GM12878 (cell line): ENCODE results near the gene TKTL1. TPM values are rescaled to one million over a fixed set of nuclear protein-coding genes. Genes with fewer than 3 reads are reported as not detected.
A peak's percentile ranks its signal among the peaks of the same experiment; 100 is the strongest.

ENCODE experiments used
- ATAC-seq: fragments of 200-7000 bp; cut with Tn5 transposase; 3 replicates; pipeline ENCODE4 v1.9.1; 2020; ENCODE audit warnings: mild to moderate bottlenecking, moderate library complexity
- BruUV-seq: library from RNA; stranded (reverse); fragments of 400-500 nt; replicated peaks from 2 replicates; lab custom pipeline; 2021; lab: Mats Ljungman, UMichigan
- CTCF ChIA-PET: fragments of 300-600 bp; sonication (Branson Sonifier 250); formaldehyde crosslinking; extraction: SDS; loops from one replicate; lab custom pipeline; 2021; ENCODE audit warnings: inconsistent platforms; lab: Yijun Ruan, JAX
- POLR2A ChIA-PET: fragments of 350-600 bp; formaldehyde crosslinking; extraction: SDS; loops from one replicate; lab custom pipeline; 2021; ENCODE audit warnings: inconsistent platforms; lab: Charles Lee
- RAD21 ChIA-PET: fragments of 300-600 bp; sonication (Branson Sonifier 250); formaldehyde crosslinking; loops from one replicate; lab custom pipeline; 2023; ENCODE audit warnings: antibody characterized with exemption; ENCODE audit not compliant: unreplicated experiment; lab: Charles Lee
- SMC1A ChIA-PET: fragments of 300-600 bp; sonication (Branson Sonifier 250); formaldehyde crosslinking; loops from one replicate; lab custom pipeline; 2023; ENCODE audit not compliant: unreplicated experiment, uncharacterized antibody; lab: Charles Lee
- DNase-seq: peaks from one replicate; pipeline ENCODE4 v3.0.0-alpha.2; 2011; ENCODE audit warnings: low read depth, low spot score
- FAIRE-seq: peaks from 3 replicates; lab custom pipeline; 2011; peaks lifted over from hg19 to GRCh38; lab: Jason Lieb, UNC
- H2AFZ ChIP-seq: 2 replicates; pipeline ENCODE4 v1.6.0; 2011; ENCODE audit warnings: low read depth, low read length, control low read depth; ENCODE audit not compliant: control insufficient read depth
- H3K27ac ChIP-seq: 2 replicates; pipeline ENCODE4 v1.5.1; 2011; ENCODE audit warnings: control low read depth; ENCODE audit not compliant: control insufficient read depth, insufficient read depth
- H3K27me3 ChIP-seq, 2 experiments: replicated peaks in 1 of 2; 2 replicates each; pipeline versions ENCODE4 v1.6.0 to v1.6.1; 2011; ENCODE audit warnings: low read length in 1 of 2; ENCODE audit not compliant: control insufficient read depth in 2 of 2, insufficient read depth in 2 of 2
- H3K36me3 ChIP-seq, 2 experiments: 2 replicates each; pipeline ENCODE4 v1.5.1; 2011; ENCODE audit warnings: low read length in 1 of 2; ENCODE audit not compliant: control insufficient read depth in 2 of 2, insufficient read depth in 2 of 2
- H3K4me1 ChIP-seq: 2 replicates; pipeline ENCODE4 v1.6.1; 2011; ENCODE audit warnings: mild to moderate bottlenecking, low read length, moderate library complexity, mixed read lengths; ENCODE audit not compliant: control insufficient read depth, insufficient read depth
- H3K4me2 ChIP-seq: 2 replicates; pipeline ENCODE4 v1.6.0; 2011; ENCODE audit warnings: control low read depth; ENCODE audit not compliant: control insufficient read depth, insufficient read depth
- H3K4me3 ChIP-seq: fragments of 200-600 bp; sonication (generic); 2 replicates; pipeline ENCODE4 v1.5.1; 2016
- H3K79me2 ChIP-seq: 2 replicates; pipeline ENCODE4 v1.6.0; 2011; ENCODE audit warnings: low read length; ENCODE audit not compliant: control insufficient read depth, insufficient read depth
- H3K9ac ChIP-seq: 2 replicates; pipeline ENCODE4 v1.8.0; 2011; ENCODE audit warnings: low read length, control low read depth, mixed read lengths; ENCODE audit not compliant: control insufficient read depth, insufficient read depth
- H3K9me3 ChIP-seq: replicated peaks from 3 replicates; pipeline ENCODE4 v1.5.1; 2011; ENCODE audit warnings: mild to moderate bottlenecking, low read length; ENCODE audit not compliant: control insufficient read depth, insufficient read depth
- H4K20me1 ChIP-seq: 2 replicates; pipeline ENCODE4 v1.6.0; 2011; ENCODE audit not compliant: control insufficient read depth, insufficient read depth
- NFYB ChIP-seq: IDR thresholded peaks from 2 replicates; pipeline ENCODE4 v1.6.1; 2011; ENCODE audit warnings: low read depth, mild to moderate bottlenecking, low read length, improper control_type of control experiment, moderate library complexity; ENCODE audit not compliant: insufficient read depth
- NR2C2 ChIP-seq: IDR thresholded peaks from 2 replicates; pipeline ENCODE4 v1.6.1; 2011; ENCODE audit warnings: borderline replicate concordance, low read depth; ENCODE audit not compliant: control insufficient read depth, insufficient read length
- POLR2A ChIP-seq: IDR thresholded peaks from 2 replicates; pipeline ENCODE4 v1.6.1; 2011; ENCODE audit warnings: low read depth, mild to moderate bottlenecking, low read length
- RBBP5 ChIP-seq: fragments of 200-600 bp; sonication (generic); conservative IDR thresholded peaks from 2 replicates; pipeline ENCODE4 v1.6.1; 2016
- RCOR1 ChIP-seq: conservative IDR thresholded peaks from 2 replicates; pipeline ENCODE4 v1.6.1; 2012; ENCODE audit warnings: low read depth, low read length, improper control_type of control experiment
- WGBS: methylation state at CpG from one replicate; pipeline ENCODE4 v1.1.6; 2016; ENCODE audit warnings: low lambda C conversion rate; ENCODE audit not compliant: insufficient replicate concordance, insufficient coverage; ENCODE audit errors: missing lambda C conversion rate; 5-methylcytosine and 5-hydroxymethylcytosine counted together
- in situ Hi-C: fragments of 300-500 bp; cut with MboI; formaldehyde crosslinking; loops from 9 replicates; pipeline ENCODE4 v1.14.3; 2018; ENCODE audit warnings: mixed read lengths
- intact Hi-C: fragments of 100-400 bp; cut with micrococcal nuclease; formaldehyde crosslinking; loops from one replicate; pipeline ENCODE4 v1.14.2; 2022; ENCODE audit not compliant: unreplicated experiment
- polyA plus RNA-seq, 11 experiments: library from polyadenylated mRNA; depleted of rRNA in 4 of 11; unstranded in 6 of 11; stranded (reverse) in 5 of 11; fragments of >200 nt; fragmentation: Nextera tagmentation in 4 of 11; fragmentation: Illumina TruSeq in 1 of 11; extraction: Ambion mirVana in 4 of 11; extraction: Trizol in 1 of 11; gene quantifications; 1 replicate in 1 of 11; 2 replicates in 10 of 11; pipeline versions ENCODE4 v1.2.1 to v1.2.3, GENCODE V29; 2011 to 2016; ENCODE audit warnings: inconsistent platforms in 2 of 11, missing spikeins in 2 of 11, low read depth in 1 of 11
- total RNA-seq, 4 experiments: library from RNA; depleted of rRNA in 3 of 4; stranded (reverse); fragments of >200 nt in 3 of 4; fragmentation: Illumina TruSeq in 1 of 4; extraction: Trizol in 1 of 4; gene quantifications; 2 replicates each; pipeline versions ENCODE4 v1.2.1 to v1.2.3, GENCODE V29; 2013 to 2021
- TF ChIP-seq, protein P1 (sequence below): fragments of 450-650 bp; formaldehyde crosslinking; IDR thresholded peaks from 2 replicates; pipeline ENCODE4 v1.4.0; 2022; ENCODE audit warnings: mild to moderate bottlenecking, moderate library complexity

TKTL1 gene
- total and polyA plus RNA-seq, 10 of the 15 experiments (the other 5 are each of a cell fraction or from before 2014, with no cell fraction given) = 0.01 to 0.07 TPM; not detected in 8

GRCh38 chrX:154358829-154359228 lies 63.2 kb downstream of the TKTL1 start:
- in situ Hi-C loops (no loop called here), intact Hi-C loops (no loop called here)
- Histone ChIP-seq H4K20me1 (no peaks in the 10 kb centered on the region), H3K79me2 (no peaks in the 10 kb centered on the region), H3K9ac (no peak overlapping the region), H3K27ac (no peak overlapping the region), H3K4me2 (no peak overlapping the region), H3K9me3 (no peaks in the 10 kb centered on the region; the same call in 2 of the 3 replicates), H3K36me3 (peaks cover 4 to 45% of the 10 kb centered on the region in 2 experiments; a peak in 3 of 4 replicates), H3K4me1 (no peaks in the 10 kb centered on the region), H2AFZ (no peak overlapping the region), H3K27me3 (no peaks in the 10 kb centered on the region), H3K4me3 (no peak overlapping the region)
- ChIA-PET POLR2A (no interaction called here), SMC1A (no interaction called here), RAD21 (no interaction called here), CTCF (no interaction called here)
- DNase-seq = no peak
- 68% methylated on average over 6 of the region's 6 CpGs for WGBS
- TF ChIP-seq NR2C2 (no peak), POLR2A (peak; percentile 46)
- FAIRE-seq = no peak
- no TSS peak for BruUV-seq
- no peak for ATAC-seq

DNA sequence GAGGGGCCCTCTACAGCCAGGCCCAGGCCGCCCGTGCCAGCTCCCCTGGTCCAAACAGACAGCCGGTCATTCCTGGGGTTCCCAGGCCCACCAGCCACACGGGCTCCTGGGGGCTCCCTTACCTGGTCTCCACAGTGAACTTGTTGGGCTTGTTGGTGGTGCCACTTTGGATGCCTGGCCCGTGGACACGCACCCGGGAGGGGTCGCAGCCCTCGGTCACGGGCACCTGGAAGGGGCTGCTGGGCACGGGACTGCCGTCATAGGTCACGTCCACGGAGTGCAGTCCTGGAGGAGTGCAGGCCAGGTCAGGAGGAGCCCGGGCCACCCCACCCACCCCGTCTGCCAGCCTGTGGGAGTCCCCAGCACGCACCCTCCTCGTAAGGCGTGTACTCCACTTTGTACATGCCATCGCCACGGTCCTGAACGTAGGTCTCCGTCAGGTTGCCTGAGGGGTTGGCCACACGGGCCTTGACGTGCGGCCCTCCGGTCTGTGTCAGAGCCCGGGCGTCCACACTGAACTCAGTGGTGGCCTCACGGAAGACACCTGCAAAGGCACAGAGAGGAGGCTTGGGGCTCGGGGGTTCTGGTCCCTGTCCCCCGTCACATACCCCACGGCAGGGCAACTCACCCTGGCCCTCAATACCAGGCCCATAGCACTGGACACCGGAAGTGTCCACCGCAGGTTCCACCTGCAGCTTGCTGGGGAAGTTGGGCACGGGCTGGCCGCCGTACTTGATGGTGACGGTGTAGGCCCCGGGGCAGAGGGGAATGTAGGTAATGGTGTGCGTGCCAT lies 64.0 kb downstream of the TKTL1 start:
- intact Hi-C loops (no loop called here), in situ Hi-C loops (no loop called here)
- Histone ChIP-seq H3K9ac (no peak overlapping the region), H3K4me1 (no peaks in the 10 kb centered on the region), H2AFZ (no peak overlapping the region), H4K20me1 (no peaks in the 10 kb centered on the region), H3K36me3 (peaks cover 6 to 50% of the 10 kb centered on the region in 2 experiments; a peak in 3 of 4 replicates), H3K9me3 (no peaks in the 10 kb centered on the region; the same call in 2 of the 3 replicates), H3K4me3 (no peak overlapping the region), H3K79me2 (no peaks in the 10 kb centered on the region), H3K4me2 (no peak overlapping the region), H3K27ac (no peak overlapping the region), H3K27me3 (no peaks in the 10 kb centered on the region)
- ChIA-PET SMC1A (no interaction called here), POLR2A (no interaction called here), CTCF (no interaction called here), RAD21 (no interaction called here)
- FAIRE-seq = no peak
- TF ChIP-seq, protein P1, sequence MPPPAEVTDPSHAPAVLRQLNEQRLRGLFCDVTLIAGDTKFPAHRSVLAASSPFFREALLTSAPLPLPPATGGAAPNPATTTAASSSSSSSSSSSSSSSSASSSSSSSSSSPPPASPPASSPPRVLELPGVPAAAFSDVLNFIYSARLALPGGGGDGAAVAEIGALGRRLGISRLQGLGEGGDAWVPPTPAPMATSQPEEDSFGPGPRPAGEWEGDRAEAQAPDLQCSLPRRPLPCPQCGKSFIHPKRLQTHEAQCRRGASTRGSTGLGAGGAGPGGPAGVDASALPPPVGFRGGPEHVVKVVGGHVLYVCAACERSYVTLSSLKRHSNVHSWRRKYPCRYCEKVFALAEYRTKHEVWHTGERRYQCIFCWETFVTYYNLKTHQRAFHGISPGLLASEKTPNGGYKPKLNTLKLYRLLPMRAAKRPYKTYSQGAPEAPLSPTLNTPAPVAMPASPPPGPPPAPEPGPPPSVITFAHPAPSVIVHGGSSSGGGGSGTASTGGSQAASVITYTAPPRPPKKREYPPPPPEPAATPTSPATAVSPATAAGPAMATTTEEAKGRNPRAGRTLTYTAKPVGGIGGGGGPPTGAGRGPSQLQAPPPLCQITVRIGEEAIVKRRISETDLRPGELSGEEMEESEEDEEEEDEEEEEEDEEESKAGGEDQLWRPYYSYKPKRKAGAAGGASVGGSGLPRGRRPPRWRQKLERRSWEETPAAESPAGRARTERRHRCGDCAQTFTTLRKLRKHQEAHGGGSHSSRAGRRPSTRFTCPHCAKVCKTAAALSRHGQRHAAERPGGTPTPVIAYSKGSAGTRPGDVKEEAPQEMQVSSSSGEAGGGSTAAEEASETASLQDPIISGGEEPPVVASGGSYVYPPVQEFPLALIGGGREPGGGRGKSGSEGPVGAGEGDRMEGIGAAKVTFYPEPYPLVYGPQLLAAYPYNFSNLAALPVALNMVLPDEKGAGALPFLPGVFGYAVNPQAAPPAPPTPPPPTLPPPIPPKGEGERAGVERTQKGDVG = no peak
- TF ChIP-seq POLR2A (peak; percentile 10; the same call in 1 of the 2 replicates), NR2C2 (no peak), RBBP5 (no peak), NFYB (no peak), RCOR1 (no peak)
- no peak for ATAC-seq
- BruUV-seq = TSS peak; percentile 44
- 89% methylated on average over 39 of the region's 41 CpGs for WGBS
- DNase-seq = no peak
